Measurements from ENCODE around the gene UBE4B. TPM values are rescaled to one million over a fixed set of nuclear protein-coding genes. Genes with fewer than 3 reads are reported as not detected.

Gene UBE4B
- total and polyA plus RNA-seq, 2 of the 13 experiments (the other 11 are each of a cell fraction or from before 2014, with no cell fraction given) = 15.2 to 24.8 TPM

- TF ChIP-seq ZNF609 (CRISPR knock-in tag; IDR thresholded peaks at IDR 0.05; ENCODE audit: borderline replicate concordance) (no peak), ZFP37 (CRISPR knock-in tag; IDR thresholded peaks at IDR 0.05; ENCODE audit: borderline replicate concordance) (no peak), ELF4 (CRISPR knock-in tag; IDR thresholded peaks at IDR 0.05; ENCODE audit: borderline replicate concordance) (no peak), PREB (CRISPR knock-in tag; IDR thresholded peaks at IDR 0.05) (no peak), PRDM10 (CRISPR knock-in tag; IDR thresholded peaks at IDR 0.05; ENCODE audit: low read depth) (no peak), UBTF (CRISPR knock-in tag; IDR thresholded peaks at IDR 0.05) (peak; percentile 89)
- TF ChIP-seq, protein P1, sequence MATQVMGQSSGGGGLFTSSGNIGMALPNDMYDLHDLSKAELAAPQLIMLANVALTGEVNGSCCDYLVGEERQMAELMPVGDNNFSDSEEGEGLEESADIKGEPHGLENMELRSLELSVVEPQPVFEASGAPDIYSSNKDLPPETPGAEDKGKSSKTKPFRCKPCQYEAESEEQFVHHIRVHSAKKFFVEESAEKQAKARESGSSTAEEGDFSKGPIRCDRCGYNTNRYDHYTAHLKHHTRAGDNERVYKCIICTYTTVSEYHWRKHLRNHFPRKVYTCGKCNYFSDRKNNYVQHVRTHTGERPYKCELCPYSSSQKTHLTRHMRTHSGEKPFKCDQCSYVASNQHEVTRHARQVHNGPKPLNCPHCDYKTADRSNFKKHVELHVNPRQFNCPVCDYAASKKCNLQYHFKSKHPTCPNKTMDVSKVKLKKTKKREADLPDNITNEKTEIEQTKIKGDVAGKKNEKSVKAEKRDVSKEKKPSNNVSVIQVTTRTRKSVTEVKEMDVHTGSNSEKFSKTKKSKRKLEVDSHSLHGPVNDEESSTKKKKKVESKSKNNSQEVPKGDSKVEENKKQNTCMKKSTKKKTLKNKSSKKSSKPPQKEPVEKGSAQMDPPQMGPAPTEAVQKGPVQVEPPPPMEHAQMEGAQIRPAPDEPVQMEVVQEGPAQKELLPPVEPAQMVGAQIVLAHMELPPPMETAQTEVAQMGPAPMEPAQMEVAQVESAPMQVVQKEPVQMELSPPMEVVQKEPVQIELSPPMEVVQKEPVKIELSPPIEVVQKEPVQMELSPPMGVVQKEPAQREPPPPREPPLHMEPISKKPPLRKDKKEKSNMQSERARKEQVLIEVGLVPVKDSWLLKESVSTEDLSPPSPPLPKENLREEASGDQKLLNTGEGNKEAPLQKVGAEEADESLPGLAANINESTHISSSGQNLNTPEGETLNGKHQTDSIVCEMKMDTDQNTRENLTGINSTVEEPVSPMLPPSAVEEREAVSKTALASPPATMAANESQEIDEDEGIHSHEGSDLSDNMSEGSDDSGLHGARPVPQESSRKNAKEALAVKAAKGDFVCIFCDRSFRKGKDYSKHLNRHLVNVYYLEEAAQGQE (IDR thresholded peaks at IDR 0.05; ENCODE audit: borderline replicate concordance in 1 of 2, low read depth in 1 of 2, low read length in 2 of 2) = 0 out of 4 replicates have a peak, but pooled peaks of 1 of the 2 experiments have one; percentile 23
- TF ChIP-seq, protein P2, sequence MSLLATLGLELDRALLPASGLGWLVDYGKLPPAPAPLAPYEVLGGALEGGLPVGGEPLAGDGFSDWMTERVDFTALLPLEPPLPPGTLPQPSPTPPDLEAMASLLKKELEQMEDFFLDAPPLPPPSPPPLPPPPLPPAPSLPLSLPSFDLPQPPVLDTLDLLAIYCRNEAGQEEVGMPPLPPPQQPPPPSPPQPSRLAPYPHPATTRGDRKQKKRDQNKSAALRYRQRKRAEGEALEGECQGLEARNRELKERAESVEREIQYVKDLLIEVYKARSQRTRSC (CRISPR knock-in tag; IDR thresholded peaks at IDR 0.05; ENCODE audit: low read depth) = no peak
Observed at GRCh38 chr1:10209905-10210810, 177.4 kb downstream of the UBE4B start, which contains the start of gene KIF1B (continued).

Measured in HepG2 (cell line).